AG20443 (cell line): ENCODE measurements around the gene UCP3.
"Not testable (repeated sequence)": the region's sequence is repeated elsewhere in the genome, so short reads cannot be mapped to it uniquely, and the experiment has no call there.

Source experiments
- DNase-seq: peaks from one replicate; pipeline ENCODE4 v3.0.0; 2012; ENCODE audit warnings: low spot score, mixed read lengths

The UCP3 gene

GRCh38 chr11:74000307-74001133 is 8.4 kb downstream of the UCP3 start:
- no peak for DNase-seq

DNA sequence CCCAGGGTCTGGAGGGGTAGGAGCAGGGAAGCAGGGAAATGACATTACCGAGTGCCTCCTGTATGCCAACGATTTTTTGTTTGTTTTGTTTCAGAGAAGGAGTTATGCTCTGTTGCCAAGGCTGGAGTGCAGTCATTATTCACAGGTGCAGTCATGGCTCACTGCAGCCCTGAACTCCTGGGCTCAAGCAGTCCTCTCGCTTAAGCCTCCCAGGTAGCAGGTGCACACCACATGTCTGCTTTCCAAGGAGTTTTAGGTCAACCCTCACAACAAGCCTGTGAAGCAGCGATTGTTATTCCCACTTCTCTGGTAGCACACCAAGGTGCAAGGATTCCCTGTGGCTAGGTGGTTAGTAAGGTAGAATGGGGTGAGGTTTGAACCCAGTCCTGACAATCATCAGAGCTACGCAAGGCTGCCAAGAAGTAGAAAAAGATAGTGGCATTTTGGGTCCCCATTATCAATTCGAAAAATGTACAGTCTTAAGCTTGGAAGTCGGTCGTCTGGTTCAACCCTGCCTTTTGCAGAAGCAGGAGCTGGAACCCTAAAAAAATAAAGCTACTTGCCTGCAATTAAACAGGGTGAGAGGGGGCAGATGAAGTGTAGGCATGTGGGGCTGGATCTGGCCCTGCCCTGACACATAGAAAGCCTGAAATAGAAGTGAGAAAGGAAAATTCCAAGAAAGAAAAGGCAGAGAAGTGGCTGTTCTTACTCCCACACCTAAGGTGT is 9.1 kb downstream of the UCP3 start:
- no peak for DNase-seq

DNA sequence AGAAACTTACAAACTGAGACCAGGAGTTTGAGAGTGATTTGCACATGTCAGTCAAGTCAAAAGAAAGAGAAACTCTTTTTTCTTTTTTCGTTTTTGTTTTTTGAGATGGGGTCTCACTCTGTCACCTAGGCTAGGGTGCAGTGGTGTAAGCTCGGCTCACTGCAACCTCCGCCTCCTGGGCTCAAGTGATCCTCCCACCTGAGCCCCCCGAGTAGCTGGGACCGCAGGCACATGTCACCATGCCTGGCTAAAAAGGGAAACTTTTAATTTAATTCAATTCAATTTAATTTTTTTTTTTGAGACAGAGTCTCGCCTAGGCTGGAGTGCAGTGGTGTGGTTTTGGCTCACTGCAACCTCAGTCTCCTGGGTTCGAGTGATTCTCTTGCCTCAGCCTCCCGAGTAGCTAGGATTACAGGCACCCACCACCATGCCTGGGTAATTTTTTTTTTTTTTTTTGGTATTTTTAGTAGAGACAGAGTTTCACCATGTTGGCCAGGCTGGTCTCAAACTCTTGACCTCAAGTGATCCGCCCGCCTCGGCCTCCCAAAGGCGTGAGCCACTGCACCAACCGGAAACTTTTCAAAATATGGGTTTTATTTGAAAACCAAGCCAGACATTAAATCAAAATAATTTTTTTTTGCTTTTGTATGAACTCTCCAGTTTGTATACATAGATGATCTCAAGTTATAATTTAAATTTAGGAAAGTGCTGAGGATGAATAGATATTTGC is 9.9 kb downstream of the UCP3 start:
- no peak for DNase-seq

- DNase-seq, result no peak
Observed at GRCh38 chr11:73997120-73997770, 11.6 kb downstream of the UCP3 start.

DNA sequence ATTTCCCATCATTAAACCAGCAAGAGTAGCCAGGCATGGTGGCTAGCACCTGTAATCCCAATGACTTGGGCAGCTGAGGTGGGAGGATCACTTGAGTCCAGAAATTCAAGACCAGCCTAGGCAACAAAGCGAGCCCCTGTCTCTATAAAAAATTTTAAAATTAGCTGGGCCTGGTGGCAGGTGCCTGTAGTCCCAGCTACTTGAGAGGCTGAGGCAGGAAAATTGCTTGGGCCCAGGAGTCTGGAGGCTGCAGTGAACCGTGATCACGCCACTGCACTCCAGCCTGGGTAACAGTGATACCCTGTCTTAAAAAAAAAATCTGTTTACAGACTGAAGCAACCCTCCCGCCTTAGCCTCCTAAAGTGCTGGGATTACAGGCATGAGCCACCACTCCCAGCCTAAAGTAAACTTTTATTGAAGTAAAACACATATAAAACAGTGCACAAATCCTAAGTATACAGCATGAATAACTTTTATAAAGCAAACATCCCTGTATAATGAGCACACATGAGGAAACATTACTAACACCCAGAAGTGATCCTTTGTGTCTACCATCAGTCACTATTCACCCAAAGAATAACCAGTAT is 12.6 kb downstream of the UCP3 start:
- no peak for DNase-seq

- DNase-seq, result no peak
Observed at GRCh38 chr11:73995731-73996130, 13.2 kb downstream of the UCP3 start.

- no peak for DNase-seq
Observed at GRCh38 chr11:73995247-73995646, 13.6 kb downstream of the UCP3 start.

DNA sequence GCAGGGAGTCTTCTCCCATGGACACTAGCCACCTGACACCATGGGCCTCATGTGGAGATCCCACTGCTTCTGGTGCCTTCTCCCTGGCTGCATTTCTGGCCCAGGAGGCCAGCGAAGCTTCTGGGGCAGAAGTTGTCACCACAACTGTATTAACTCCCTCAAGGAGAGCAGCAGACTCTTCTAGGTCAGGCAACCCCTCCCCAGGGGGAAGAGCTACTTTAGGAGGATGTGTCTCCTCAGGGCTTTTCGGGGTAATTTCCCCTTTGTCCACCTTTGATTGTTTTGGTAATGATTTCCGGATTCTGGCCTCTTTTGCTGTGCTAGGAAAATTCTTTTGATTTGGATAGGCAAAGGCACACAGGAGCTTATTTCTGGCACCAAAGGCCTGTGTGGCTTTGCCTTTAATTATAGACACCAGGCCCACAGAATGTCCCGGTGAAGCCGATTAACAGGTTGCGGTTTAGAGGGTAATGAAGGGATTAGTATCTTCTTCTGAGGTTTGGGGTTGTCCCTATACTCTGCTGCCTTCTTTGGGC is 17.3 kb downstream of the UCP3 start:
- DNase-seq, result no peak

- DNase-seq, result no peak
Observed at GRCh38 chr11:73990730-73991129, 18.2 kb downstream of the UCP3 start.

- DNase-seq, result no peak
Observed at GRCh38 chr11:73989156-73989555, 19.7 kb downstream of the UCP3 start.

DNA sequence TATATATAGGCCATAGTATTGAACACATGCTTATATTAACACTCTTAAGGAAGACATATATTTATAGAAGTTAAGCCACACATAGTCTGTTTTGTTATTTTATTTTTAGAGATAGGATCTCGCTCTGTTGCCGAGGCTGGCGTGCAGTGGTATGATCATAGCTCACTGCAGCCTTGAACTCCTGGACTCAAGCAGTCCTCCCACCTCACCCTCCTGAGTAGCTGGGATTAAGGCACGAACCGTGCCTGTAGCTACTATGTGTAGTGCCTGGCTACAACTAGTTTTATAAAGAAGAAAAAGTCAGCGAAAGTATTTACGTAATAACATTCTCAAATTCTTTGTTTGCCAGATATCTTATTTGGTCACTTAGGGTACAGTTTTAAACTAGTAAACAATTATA is 20.7 kb downstream of the UCP3 start:
- no peak for DNase-seq

- DNase-seq, result not testable (repeated sequence)
Observed at GRCh38 chr11:73985661-73986060, 23.2 kb downstream of the UCP3 start.

DNA sequence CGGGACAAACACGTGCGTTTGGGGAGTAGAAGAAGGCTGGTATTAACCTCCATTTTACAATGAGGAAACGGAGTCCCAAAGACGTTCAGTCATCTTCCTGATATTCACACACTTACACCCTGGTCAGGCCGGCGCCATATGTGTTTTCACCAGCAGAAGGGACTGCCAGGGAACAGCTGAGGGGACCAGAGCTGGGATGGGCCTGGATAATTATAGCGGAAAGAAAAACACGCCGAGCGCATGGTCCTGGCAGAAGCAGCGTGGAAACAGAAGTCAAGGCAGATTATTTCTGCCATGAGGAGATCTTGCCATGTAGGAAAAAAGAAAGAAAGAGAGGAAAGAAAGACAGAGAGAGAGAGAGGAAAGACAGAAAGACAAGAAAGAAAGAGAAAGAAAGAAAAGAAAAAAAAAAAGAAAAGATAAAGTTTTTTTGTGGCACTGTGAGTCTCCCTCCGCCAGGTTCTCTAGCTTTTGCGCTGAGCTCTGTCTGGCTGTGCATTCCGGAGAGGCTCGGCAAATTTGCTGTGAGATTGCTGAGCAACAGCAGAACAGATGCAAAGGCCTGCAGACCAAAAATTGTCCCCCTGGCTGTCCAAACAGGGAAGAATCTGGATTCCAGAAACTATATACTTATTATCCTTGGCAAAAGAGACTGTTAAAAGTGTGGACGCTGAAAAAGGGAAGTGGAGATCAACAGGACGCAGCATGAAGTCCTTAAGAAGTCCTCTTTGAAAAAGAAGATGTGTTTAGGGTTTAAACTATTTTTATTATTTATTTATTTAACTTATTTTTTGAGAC is 24.9 kb downstream of the UCP3 start:
- DNase-seq, result no peak

DNA sequence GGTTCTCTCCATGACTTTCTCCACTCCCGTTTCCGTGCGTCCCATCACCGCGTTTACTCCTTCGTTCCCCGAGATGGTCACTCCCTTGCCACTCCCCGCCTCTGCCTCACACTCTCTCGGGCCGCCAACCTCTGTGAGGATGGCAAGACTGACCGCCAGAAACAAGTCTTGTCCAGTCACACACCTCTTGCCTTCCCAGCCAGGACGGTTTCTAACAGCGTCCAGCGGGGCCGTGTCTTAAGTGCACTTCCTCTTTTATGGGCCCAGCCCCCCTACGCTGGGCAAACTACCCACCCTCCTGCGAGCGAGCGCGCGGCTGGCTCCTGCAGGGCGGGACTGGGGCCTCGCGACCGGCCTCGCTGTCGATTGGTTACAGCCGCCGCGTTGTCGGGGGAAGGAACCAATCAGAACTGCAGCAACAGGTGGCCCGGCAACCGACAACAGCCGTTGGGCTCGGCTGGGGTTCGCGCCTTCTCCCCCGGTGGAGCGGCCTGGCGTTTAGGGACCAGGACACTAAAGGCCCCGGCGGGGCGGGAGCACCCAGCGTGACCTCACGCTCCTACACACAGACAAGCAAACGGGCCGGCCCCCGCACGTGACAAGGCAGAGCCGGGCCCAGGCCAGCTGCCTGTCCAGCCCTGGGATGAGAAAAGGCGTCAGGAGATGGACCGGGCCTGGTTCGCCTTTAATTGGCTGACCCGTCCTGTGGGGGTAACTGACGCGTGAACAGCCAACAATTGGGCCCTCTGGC is 25.7 kb downstream of the UCP3 start:
- DNase-seq, result peak; percentile 98

GRCh38 chr11:73982595-73982989 is 26.3 kb downstream of the UCP3 start, which contains the start of gene UCP2:
Gene UCP2 (minus strand): TSS chr11:73982843. CDS start chr11:73978378, 4,465 bp downstream.
- DNase-seq, result peak; percentile 92

- no peak for DNase-seq
Observed at GRCh38 chr11:73981051-73981805, 27.7 kb downstream of the UCP3 start.

- DNase-seq, result no peak
Observed at GRCh38 chr11:73980001-73980961, 28.6 kb downstream of the UCP3 start.

DNA sequence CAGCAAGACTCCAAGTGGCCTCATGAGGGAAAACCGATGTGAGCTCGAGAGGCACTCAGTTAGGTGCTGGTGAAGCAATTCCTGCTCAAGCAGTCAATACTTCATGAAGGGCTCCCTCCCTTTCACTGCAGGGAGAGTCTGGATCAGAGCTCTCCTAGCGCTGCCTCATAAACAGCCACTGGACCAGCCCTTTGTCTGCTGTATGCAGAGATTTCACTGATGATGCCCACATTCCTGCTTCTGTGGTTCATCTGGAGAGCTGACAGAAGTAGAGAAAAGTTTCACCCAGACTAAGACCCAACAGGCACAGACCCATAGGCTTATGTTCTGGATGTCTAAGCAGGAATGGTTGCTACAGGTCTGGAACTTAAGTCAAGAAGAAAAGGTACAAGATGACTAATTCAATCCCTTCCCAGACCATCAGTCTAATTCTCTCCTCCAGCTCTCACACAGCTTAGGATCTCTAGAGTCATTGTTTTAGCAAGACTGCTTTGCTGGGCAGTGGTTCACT is 30.3 kb downstream of the UCP3 start:
- peak; percentile 59 for DNase-seq
